ENCODE measurements around the gene FOXP1. TPM values are rescaled to one million over a fixed set of nuclear protein-coding genes. Genes with fewer than 3 reads are reported as not detected.

Gene FOXP1
- total RNA-seq, 1 experiment from 2014 or later, result 75.3 TPM

- Histone ChIP-seq H2BK12ac (ENCODE audit: insufficient read length, low read depth, low read length) (no peak overlapping the region), H2BK5ac (ENCODE audit: insufficient read length, low read length) (no peak overlapping the region), H3T11ph (ENCODE audit: low read length) (no peak overlapping the region), H3K23me2 (ENCODE audit: insufficient read length, low read depth, low read length, poor library complexity, severe bottlenecking) (no peaks in the 10 kb centered on the region), H4K5ac (ENCODE audit: insufficient read length, low read depth, low read length) (no peak overlapping the region), H3K79me2 (ENCODE audit: insufficient read depth, low read length) (no peaks in the 10 kb centered on the region), H3K56ac (ENCODE audit: insufficient read length, low read depth, low read length) (no peak overlapping the region), H4K8ac (replicated peaks; ENCODE audit: insufficient read length, low read depth, low read length) (no peak overlapping the region), H3K4me1 (ENCODE audit: insufficient read depth, low read length) (peaks cover 25% of the 10 kb centered on the region), H3K4me2 (ENCODE audit: insufficient read depth, insufficient read length, low read length) (no peak overlapping the region), H3K9me3 (ENCODE audit: control insufficient read depth, low read depth, low read length) (no peaks in the 10 kb centered on the region), H2BK120ac (ENCODE audit: low read depth, low read length, poor library complexity, severe bottlenecking) (no peak overlapping the region), H4K91ac (ENCODE audit: insufficient read length, low read depth, low read length) (no peak overlapping the region), H3K14ac (ENCODE audit: insufficient read depth, low read length) (no peak overlapping the region), H4K20me1 (ENCODE audit: control insufficient read depth, insufficient read depth, insufficient read length) (no peaks in the 10 kb centered on the region), H2BK20ac (ENCODE audit: low read depth, low read length, poor library complexity, severe bottlenecking) (no peak overlapping the region), H2AK5ac (ENCODE audit: insufficient read length, low read length) (no peak overlapping the region), H3K23ac (ENCODE audit: insufficient read length, low read depth, low read length) (no peak overlapping the region), H2AFZ (ENCODE audit: low read length) (no peak overlapping the region), H3K27ac (ENCODE audit: insufficient read length, low read depth, low read length) (no peak overlapping the region), H2BK15ac (ENCODE audit: low read depth, low read length) (no peak overlapping the region), H3K9ac (ENCODE audit: extremely low read depth, insufficient read length, low read length) (no peak overlapping the region), H3K79me1 (ENCODE audit: insufficient read depth, low read depth, low read length, poor library complexity, severe bottlenecking) (no peaks in the 10 kb centered on the region), H3K27me3 (ENCODE audit: insufficient read depth, low read length) (no peaks in the 10 kb centered on the region), H3K4ac (ENCODE audit: low read depth, low read length) (no peak overlapping the region), H3K18ac (ENCODE audit: insufficient read length, low read depth, low read length) (no peak overlapping the region)
- no peak for TF ChIP-seq CTCF (conservative IDR thresholded peaks at IDR 0.05)
- no peaks in the 10 kb centered on the region; a peak in 1 of 5 replicates for H3K9me3 Mint-ChIP-seq
- no peak for DNase-seq
- no peak overlapping the region for H3K27ac Mint-ChIP-seq
- H3K36me3 Mint-ChIP-seq (ENCODE audit: insufficient read depth in 1 of 3, low read depth in 3 of 3), result peaks cover 0 to 10% (median 9%) of the 10 kb centered on the region in 3 experiments; a peak in 4 of 7 replicates
- no peaks in the 10 kb centered on the region for H3K27me3 Mint-ChIP-seq (ENCODE audit: low read depth)
- H3K4me1 Mint-ChIP-seq, result peaks cover 89 to 91% of the 10 kb centered on the region in 2 experiments
- no peak overlapping the region for H3K4me3 Mint-ChIP-seq
- no CpG with 5 or more reads among the region's 5 CpGs for WGBS (ENCODE audit: extremely low coverage, insufficient read length, low lambda C conversion rate)
These were observed 529.2 kb downstream of the FOXP1 start for GRCh38 chr3:71054312-71054711.

All from H9 (cell line).